Measurements from ENCODE around the gene ITGB3. TPM values are rescaled to one million over a fixed set of nuclear protein-coding genes. Genes with fewer than 3 reads are reported as not detected.

The ITGB3 gene
- total RNA-seq, 4 donors from 2014 or later, result 48.6 to 61.5 (median 54.9) TPM

GRCh38 chr17:47219621-47220475, 33.8 kb upstream of the ITGB3 start:
- WGBS, result 85% methylated on average over 21 of the region's 21 CpGs
- DNase-seq (ENCODE audit: extremely low spot score), result no peak
- H3K36me3 ChIP-seq, result no peaks in the 10 kb centered on the region
- no peak overlapping the region for H3K27ac ChIP-seq (replicated peaks in 1 of 4)
- no peaks in the 10 kb centered on the region for H3K27me3 ChIP-seq
- no peaks in the 10 kb centered on the region for H3K9me3 ChIP-seq
- no peak overlapping the region for H3K4me3 ChIP-seq
- intact Hi-C loops (cut with DNase I), result no loop called here
- TF ChIP-seq CTCF (IDR thresholded peaks at IDR 0.05) (no peak), EP300 (IDR thresholded peaks at IDR 0.05) (no peak), POLR2AphosphoS5 (IDR thresholded peaks at IDR 0.05) (no peak), POLR2A (IDR thresholded peaks at IDR 0.05; ENCODE audit: low read depth) (no peak)
- H3K4me1 ChIP-seq, result peaks cover 5 to 20% (median 13%) of the 10 kb centered on the region in 4 donors

- no peaks in the 10 kb centered on the region for H3K36me3 ChIP-seq
- H3K4me1 ChIP-seq, result peaks cover 12 to 26% (median 20%) of the 10 kb centered on the region in 4 donors
- intact Hi-C loops (cut with DNase I), result no loop called here
- WGBS, result 72% methylated on average over 6 of the region's 7 CpGs
- H3K27ac ChIP-seq (replicated peaks in 1 of 4), result no peak overlapping the region
- no peaks in the 10 kb centered on the region for H3K9me3 ChIP-seq
- H3K4me3 ChIP-seq, result no peak overlapping the region
- no peak for DNase-seq (ENCODE audit: extremely low spot score)
- TF ChIP-seq CTCF (IDR thresholded peaks at IDR 0.05) (no peak), EP300 (IDR thresholded peaks at IDR 0.05) (no peak), POLR2AphosphoS5 (IDR thresholded peaks at IDR 0.05) (no peak), POLR2A (IDR thresholded peaks at IDR 0.05; ENCODE audit: low read depth) (no peak)
- H3K27me3 ChIP-seq, result no peaks in the 10 kb centered on the region
Observed at GRCh38 chr17:47220531-47220999, 33.1 kb upstream of the ITGB3 start.

GRCh38 chr17:47221154-47221553, 32.5 kb upstream of the ITGB3 start:
- intact Hi-C loops (cut with DNase I), result no loop called here
- no peaks in the 10 kb centered on the region for H3K9me3 ChIP-seq
- peaks cover 18 to 32% (median 26%) of the 10 kb centered on the region in 4 donors for H3K4me1 ChIP-seq
- WGBS, result 84% methylated on average over 6 of the region's 6 CpGs
- H3K27me3 ChIP-seq, result no peaks in the 10 kb centered on the region
- no peak for DNase-seq (ENCODE audit: extremely low spot score)
- H3K4me3 ChIP-seq, result no peak overlapping the region
- TF ChIP-seq CTCF (IDR thresholded peaks at IDR 0.05), result no peak
- no peak for TF ChIP-seq EP300 (IDR thresholded peaks at IDR 0.05)
- TF ChIP-seq POLR2A (IDR thresholded peaks at IDR 0.05; ENCODE audit: low read depth), result no peak
- no peak for TF ChIP-seq POLR2AphosphoS5 (IDR thresholded peaks at IDR 0.05)
- H3K36me3 ChIP-seq, result no peaks in the 10 kb centered on the region
- no peak overlapping the region for H3K27ac ChIP-seq (replicated peaks in 1 of 4)

- DNase-seq (ENCODE audit: extremely low spot score), result no peak
- Histone ChIP-seq H3K27me3 (no peaks in the 10 kb centered on the region), H3K36me3 (no peaks in the 10 kb centered on the region), H3K9me3 (no peaks in the 10 kb centered on the region), H3K4me3 (no peak overlapping the region), H3K27ac (replicated peaks in 1 of 4) (no peak overlapping the region), H3K4me1 (peaks cover 22 to 37% (median 30%) of the 10 kb centered on the region in 4 donors)
- TF ChIP-seq EP300 (IDR thresholded peaks at IDR 0.05), result no peak
- TF ChIP-seq CTCF (IDR thresholded peaks at IDR 0.05), result no peak
- TF ChIP-seq POLR2A (IDR thresholded peaks at IDR 0.05; ENCODE audit: low read depth), result no peak
- no peak for TF ChIP-seq POLR2AphosphoS5 (IDR thresholded peaks at IDR 0.05)
- 100% methylated on average over 3 of the region's 4 CpGs for WGBS
- intact Hi-C loops (cut with DNase I), result no loop called here
Observed at GRCh38 chr17:47222047-47222446, 31.6 kb upstream of the ITGB3 start.

Data from esophagus muscularis mucosa (tissue), 4 donors.